Upper lobe of left lung (tissue), 6 donors: ENCODE measurements around the gene PHLPP2. TPM values are rescaled to one million over a fixed set of nuclear protein-coding genes. Genes with fewer than 3 reads are reported as not detected.

Source experiments
- ATAC-seq, 2 donors: fragments of 200-7000 bp; cut with Tn5 transposase; one replicate each; pipeline ENCODE4 v1.9.1; 2022; ENCODE audit warnings: mild to moderate bottlenecking in 2 of 2, moderate library complexity in 2 of 2; ENCODE audit not compliant: low FRiP score in 2 of 2
- DNase-seq, 2 donors: peaks; one replicate each; pipeline ENCODE4 v3.0.0-alpha.2; 2019 to 2020
- H3K27ac ChIP-seq, 4 donors: fragments of 200-600 bp; sonication (generic); one replicate each; pipeline ENCODE4 v1.5.1; 2016 to 2019
- H3K27me3 ChIP-seq, 4 donors: fragments of 200-600 bp; sonication (generic); one replicate each; pipeline ENCODE4 v1.5.1; 2017 to 2019
- H3K36me3 ChIP-seq, 4 donors: fragments of 200-600 bp; sonication (generic); one replicate each; pipeline ENCODE4 v1.5.1; 2016 to 2019
- H3K4me1 ChIP-seq, 4 donors: fragments of 200-600 bp; sonication (generic); one replicate each; pipeline ENCODE4 v1.5.1; 2018 to 2019
- H3K4me3 ChIP-seq, 4 donors: fragments of 200-600 bp; sonication (generic); one replicate each; pipeline ENCODE4 v1.5.1; 2017 to 2019; ENCODE audit warnings: mild to moderate bottlenecking in 2 of 4, moderate library complexity in 1 of 4
- H3K9me3 ChIP-seq, 4 donors: fragments of 200-600 bp; sonication (generic); one replicate each; pipeline ENCODE4 v1.5.1; 2018 to 2019
- EP300 ChIP-seq, 4 donors: sonication (generic); formaldehyde crosslinking; IDR thresholded peaks; one replicate each; pipeline ENCODE4 v1.5.1; 2017; ENCODE audit warnings: antibody characterized with exemption in 4 of 4, control low read depth in 2 of 4
- POLR2A ChIP-seq, 4 donors: fragments of 450-650 bp; IDR thresholded peaks; one replicate each; pipeline ENCODE4 v1.5.1; 2016 to 2017; ENCODE audit warnings: antibody characterized with exemption in 4 of 4, mild to moderate bottlenecking in 2 of 4
- POLR2AphosphoS5 ChIP-seq, 2 donors: sonication (generic); formaldehyde crosslinking; IDR thresholded peaks; one replicate each; pipeline ENCODE4 v1.5.1; 2017; ENCODE audit warnings: antibody characterized with exemption in 2 of 2
- WGBS, 2 donors: methylation state at CpG; one replicate each; pipeline ENCODE4 v1.1.5; 2017 to 2018; 5-methylcytosine and 5-hydroxymethylcytosine counted together
- total RNA-seq, 6 donors: library from RNA; depleted of rRNA in 4 of 6; stranded (reverse); fragments of >200 nt in 4 of 6; gene quantifications; one replicate each; pipeline versions ENCODE4 v1.1.0 to v1.2.1, GENCODE V29; 2016 to 2021
- TF ChIP-seq, protein P1 (sequence below), 6 experiments: fragments of 450-650 bp in 4 of 6; fragments of 200-600 bp in 2 of 6; sonication (generic) in 2 of 6; IDR thresholded peaks; one replicate each; pipeline ENCODE4 v1.5.1; 2016 to 2019; ENCODE audit warnings: antibody characterized with exemption in 6 of 6
- donor health status: DM: no; HTN: no; CAD: no; lungs with moderate emphysema.
- donor health status: DM: no; HTN: yes; CAD: no; lungs with severe emphysema.

The PHLPP2 gene
- total RNA-seq, 6 donors from 2014 or later = 4.2 to 12.6 (median 8.4) TPM

- no peaks in the 10 kb centered on the region for H3K27me3 ChIP-seq
- H3K4me3 ChIP-seq = no peak overlapping the region
- DNase-seq (no peak), ATAC-seq (no peak)
- H3K27ac ChIP-seq = no peak overlapping the region
- H3K9me3 ChIP-seq = no peaks in the 10 kb centered on the region
- peaks cover 0 to 10% (median 5%) of the 10 kb centered on the region in 4 donors for H3K36me3 ChIP-seq
- H3K4me1 ChIP-seq = no peaks in the 10 kb centered on the region
- WGBS, 2 donors = 88 to 92% methylated on average over 1 of the region's 1 CpG
- TF ChIP-seq POLR2A (IDR thresholded peaks at IDR 0.05) (no peak), EP300 (IDR thresholded peaks at IDR 0.05) (no peak), POLR2AphosphoS5 (IDR thresholded peaks at IDR 0.05) (no peak)
- TF ChIP-seq, protein P1, sequence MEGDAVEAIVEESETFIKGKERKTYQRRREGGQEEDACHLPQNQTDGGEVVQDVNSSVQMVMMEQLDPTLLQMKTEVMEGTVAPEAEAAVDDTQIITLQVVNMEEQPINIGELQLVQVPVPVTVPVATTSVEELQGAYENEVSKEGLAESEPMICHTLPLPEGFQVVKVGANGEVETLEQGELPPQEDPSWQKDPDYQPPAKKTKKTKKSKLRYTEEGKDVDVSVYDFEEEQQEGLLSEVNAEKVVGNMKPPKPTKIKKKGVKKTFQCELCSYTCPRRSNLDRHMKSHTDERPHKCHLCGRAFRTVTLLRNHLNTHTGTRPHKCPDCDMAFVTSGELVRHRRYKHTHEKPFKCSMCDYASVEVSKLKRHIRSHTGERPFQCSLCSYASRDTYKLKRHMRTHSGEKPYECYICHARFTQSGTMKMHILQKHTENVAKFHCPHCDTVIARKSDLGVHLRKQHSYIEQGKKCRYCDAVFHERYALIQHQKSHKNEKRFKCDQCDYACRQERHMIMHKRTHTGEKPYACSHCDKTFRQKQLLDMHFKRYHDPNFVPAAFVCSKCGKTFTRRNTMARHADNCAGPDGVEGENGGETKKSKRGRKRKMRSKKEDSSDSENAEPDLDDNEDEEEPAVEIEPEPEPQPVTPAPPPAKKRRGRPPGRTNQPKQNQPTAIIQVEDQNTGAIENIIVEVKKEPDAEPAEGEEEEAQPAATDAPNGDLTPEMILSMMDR (IDR thresholded peaks at IDR 0.05) = no peak
These were observed 21.2 kb downstream of the PHLPP2 start for GRCh38 chr16:71703333-71703732.

DNA sequence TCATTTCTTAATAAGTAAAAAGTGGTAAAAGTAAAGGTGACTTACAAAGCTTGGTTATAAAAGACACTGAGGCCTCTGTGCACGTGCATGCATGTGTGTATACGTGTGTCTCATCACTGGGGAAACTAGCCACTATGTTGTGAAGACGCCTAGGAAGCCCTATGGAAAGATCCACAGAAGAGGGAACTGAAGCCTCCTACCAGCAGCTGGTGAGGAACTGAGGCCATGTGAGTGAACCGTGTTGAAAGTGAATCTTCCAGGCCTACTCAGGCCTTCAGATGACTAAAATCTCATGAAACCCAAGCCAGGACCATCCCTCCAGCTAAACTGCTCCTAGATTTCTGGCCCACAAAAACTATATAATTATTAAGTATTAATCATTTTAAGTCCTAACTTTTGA lies 23.7 kb downstream of the PHLPP2 start:
- WGBS, 2 donors = 85 to 90% methylated on average over 4 of the region's 4 CpGs
- no peak overlapping the region for H3K4me3 ChIP-seq
- H3K27ac ChIP-seq = no peak overlapping the region
- no peak for TF ChIP-seq POLR2AphosphoS5 (IDR thresholded peaks at IDR 0.05)
- TF ChIP-seq EP300 (IDR thresholded peaks at IDR 0.05) = no peak
- TF ChIP-seq, protein P1 (IDR thresholded peaks at IDR 0.05) = no peak
- no peak for TF ChIP-seq POLR2A (IDR thresholded peaks at IDR 0.05)
- ATAC-seq (peak in 1 of 2 donors; percentile 40), DNase-seq (no peak)
- no peaks in the 10 kb centered on the region for H3K9me3 ChIP-seq
- peaks cover 0 to 10% (median 5%) of the 10 kb centered on the region in 4 donors for H3K36me3 ChIP-seq
- no peaks in the 10 kb centered on the region for H3K27me3 ChIP-seq
- no peaks in the 10 kb centered on the region for H3K4me1 ChIP-seq

GRCh38 chr16:71698491-71698890 lies 26.0 kb downstream of the PHLPP2 start:
- Histone ChIP-seq H3K27ac (no peak overlapping the region), H3K9me3 (no peaks in the 10 kb centered on the region), H3K4me1 (no peaks in the 10 kb centered on the region), H3K4me3 (no peak overlapping the region), H3K27me3 (no peaks in the 10 kb centered on the region), H3K36me3 (peaks cover 0 to 10% (median 5%) of the 10 kb centered on the region in 4 donors)
- DNase-seq (no peak), ATAC-seq (peak in 1 of 2 donors; percentile 19)
- WGBS, 2 donors = 90 to 97% methylated on average over 3 of the region's 3 CpGs
- TF ChIP-seq POLR2AphosphoS5 (IDR thresholded peaks at IDR 0.05) (no peak), POLR2A (IDR thresholded peaks at IDR 0.05) (no peak)

DNA sequence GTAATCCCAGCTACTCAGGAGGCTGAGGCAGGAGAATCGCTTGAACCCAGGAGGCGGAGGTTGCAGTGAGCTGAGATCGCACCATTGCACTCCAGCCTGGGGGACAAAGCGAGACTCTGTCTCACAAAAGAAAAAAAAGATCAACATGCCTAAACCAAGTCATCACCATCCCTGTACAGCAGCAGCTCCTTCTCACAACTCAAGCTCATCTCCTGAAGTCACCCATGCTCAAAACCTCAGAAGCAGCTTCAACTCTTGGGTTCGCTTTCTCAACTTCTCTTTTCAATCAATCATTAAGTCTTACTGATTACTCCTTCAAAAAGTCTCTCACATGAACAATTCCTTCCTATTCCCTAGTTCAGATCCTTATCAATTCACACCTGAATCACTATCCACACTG lies 31.3 kb downstream of the PHLPP2 start:
- H3K9me3 ChIP-seq = no peaks in the 10 kb centered on the region
- no peak for TF ChIP-seq EP300 (IDR thresholded peaks at IDR 0.05)
- TF ChIP-seq, protein P1 (IDR thresholded peaks at IDR 0.05) = no peak
- TF ChIP-seq POLR2AphosphoS5 (IDR thresholded peaks at IDR 0.05) = no peak
- TF ChIP-seq POLR2A (IDR thresholded peaks at IDR 0.05) = no peak
- DNase-seq (no peak), ATAC-seq (no peak)
- no peaks in the 10 kb centered on the region for H3K4me1 ChIP-seq
- H3K27me3 ChIP-seq = no peaks in the 10 kb centered on the region
- peaks cover 0 to 26% (median 0%) of the 10 kb centered on the region in 4 donors for H3K36me3 ChIP-seq
- no peak overlapping the region for H3K4me3 ChIP-seq
- 92 to 97% methylated on average over 5 of the region's 5 CpGs for WGBS, 2 donors
- no peak overlapping the region for H3K27ac ChIP-seq

DNA sequence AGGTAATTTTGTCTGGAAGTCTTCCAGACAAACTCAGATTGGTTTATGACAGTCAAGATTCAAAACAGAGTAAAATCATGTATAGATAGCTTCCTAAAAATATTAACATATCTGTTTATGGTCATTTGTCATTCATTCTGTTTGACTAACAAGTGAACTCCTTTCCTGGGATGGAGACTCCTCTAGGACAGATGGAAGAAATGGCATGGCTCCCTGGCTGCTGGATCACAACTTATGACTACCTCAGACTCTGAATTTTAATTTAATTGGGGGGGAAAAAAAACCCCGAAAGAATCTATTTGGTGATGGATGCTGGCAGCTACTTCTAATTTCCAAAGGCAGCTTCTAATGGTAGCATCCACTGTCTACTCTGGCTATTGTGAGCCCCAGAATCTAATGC lies 34.6 kb downstream of the PHLPP2 start:
- DNase-seq (no peak), ATAC-seq (no peak)
- Histone ChIP-seq H3K27me3 (no peaks in the 10 kb centered on the region), H3K9me3 (no peaks in the 10 kb centered on the region), H3K4me3 (no peak overlapping the region), H3K27ac (no peak overlapping the region), H3K4me1 (no peaks in the 10 kb centered on the region), H3K36me3 (peaks cover 0 to 28% (median 0%) of the 10 kb centered on the region in 4 donors)
- WGBS, 2 donors = 0 to 80% methylated on average over 1 of the region's 1 CpG
- TF ChIP-seq, protein P1 (IDR thresholded peaks at IDR 0.05) = no peak
- TF ChIP-seq POLR2A (IDR thresholded peaks at IDR 0.05) = no peak
- no peak for TF ChIP-seq EP300 (IDR thresholded peaks at IDR 0.05)
- no peak for TF ChIP-seq POLR2AphosphoS5 (IDR thresholded peaks at IDR 0.05)
